K562 (cell line): ENCODE measurements around the gene TTC21A. TPM values are rescaled to one million over a fixed set of nuclear protein-coding genes. Genes with fewer than 3 reads are reported as not detected.

Experiments
- CXXC5 ChIP-seq: fragments of 250-450 bp; sonication (Bioruptor Pico); IDR thresholded peaks from 2 replicates; pipeline ENCODE4 v1.8.0; 2022; ENCODE audit warnings: inconsistent platforms, mild to moderate bottlenecking, moderate library complexity
- DIDO1 ChIP-seq: fragments of 450-650 bp; IDR thresholded peaks from 2 replicates; pipeline ENCODE4 v1.6.1; 2016; ENCODE audit warnings: low read depth, missing biosample characterization, missing genetic modification characterization
- EWSR1 ChIP-seq: fragments of 450-650 bp; IDR thresholded peaks from 2 replicates; pipeline ENCODE4 v1.6.1; 2018; ENCODE audit warnings: borderline replicate concordance, mild to moderate bottlenecking, low read depth, moderate library complexity; ENCODE audit not compliant: partially characterized antibody
- FOXP1 ChIP-seq: sonication (generic); formaldehyde crosslinking; IDR thresholded peaks from 2 replicates; pipeline ENCODE4 v1.8.0; 2022; ENCODE audit warnings: mild to moderate bottlenecking, missing genetic modification reagents
- GTF3C2 ChIP-seq: IDR thresholded peaks from 3 replicates; pipeline ENCODE4 v1.6.1; 2011; ENCODE audit warnings: borderline replicate concordance, mild to moderate bottlenecking, moderate library complexity; ENCODE audit not compliant: insufficient read length; ENCODE audit errors: extremely low read depth
- HMGN3 ChIP-seq: IDR thresholded peaks from 2 replicates; pipeline ENCODE4 v1.6.1; 2011; ENCODE audit warnings: borderline replicate concordance, low read depth, mild to moderate bottlenecking, mixed read lengths, low read length; ENCODE audit not compliant: insufficient read length; ENCODE audit errors: extremely low read depth
- KLF13 ChIP-seq: fragments of 450-650 bp; IDR thresholded peaks from 2 replicates; pipeline ENCODE4 v1.6.1; 2016; ENCODE audit warnings: missing genetic modification characterization, low read depth, mild to moderate bottlenecking, missing compliant biosample characterization, moderate library complexity, borderline replicate concordance
- NR2C2 ChIP-seq, 2 experiments: fragments of 200-800 bp in 1 of 2; sonication (Bioruptor generic) in 1 of 2; sonication (generic) in 1 of 2; formaldehyde crosslinking in 1 of 2; IDR thresholded peaks; 2 replicates each; pipeline versions ENCODE4 v1.6.1 to v1.8.0; 2016 to 2022; ENCODE audit warnings: mild to moderate bottlenecking in 1 of 2, missing compliant biosample characterization in 1 of 2, missing genetic modification characterization in 1 of 2, missing genetic modification reagents in 1 of 2
- NR4A1 ChIP-seq, 2 experiments: fragments of 250-450 bp in 1 of 2; fragments of 450-650 bp in 1 of 2; sonication (Bioruptor Pico) in 1 of 2; IDR thresholded peaks; 2 replicates each; pipeline versions ENCODE4 v1.4.0 to v1.6.1; 2016 to 2020; ENCODE audit warnings: mild to moderate bottlenecking in 2 of 2, missing compliant biosample characterization in 1 of 2, missing genetic modification characterization in 1 of 2, moderate library complexity in 1 of 2
- RAD21 ChIP-seq, 2 experiments: fragments of 250-450 bp in 1 of 2; fragments of 450-650 bp in 1 of 2; sonication (Bioruptor Pico) in 1 of 2; formaldehyde crosslinking in 1 of 2; IDR thresholded peaks in 1 of 2; conservative IDR thresholded peaks in 1 of 2; 2 replicates each; pipeline versions ENCODE4 v1.4.0 to v1.8.0; 2020 to 2022; ENCODE audit warnings: mild to moderate bottlenecking in 2 of 2, moderate library complexity in 1 of 2
- SMARCA5 ChIP-seq: fragments of 450-650 bp; IDR thresholded peaks from 2 replicates; pipeline ENCODE4 v1.6.1; 2016
- SREBF1 ChIP-seq: fragments of 150-350 bp; IDR thresholded peaks from 2 replicates; pipeline ENCODE4 v1.6.1; 2014; ENCODE audit warnings: antibody characterized with exemption, low read depth, low read length, borderline replicate concordance
- STAT6 ChIP-seq: sonication (generic); formaldehyde crosslinking; IDR thresholded peaks from 2 replicates; pipeline ENCODE4 v1.8.1; 2023; ENCODE audit warnings: mild to moderate bottlenecking, missing genetic modification reagents
- TARDBP ChIP-seq: fragments of 450-650 bp; IDR thresholded peaks from 2 replicates; pipeline ENCODE4 v1.6.1; 2016
- TSC22D4 ChIP-seq: fragments of 450-650 bp; IDR thresholded peaks from 2 replicates; pipeline ENCODE4 v1.6.1; 2016; ENCODE audit warnings: missing genetic modification characterization, missing biosample characterization, control low read depth
- ZBTB43 ChIP-seq: sonication (generic); formaldehyde crosslinking; IDR thresholded peaks from 2 replicates; pipeline ENCODE4 v1.8.0; 2023; ENCODE audit warnings: mild to moderate bottlenecking, missing genetic modification reagents
- ZBTB9 ChIP-seq: fragments of 450-650 bp; formaldehyde crosslinking; IDR thresholded peaks from 2 replicates; pipeline ENCODE4 v1.4.0; 2020; ENCODE audit warnings: mild to moderate bottlenecking, moderate library complexity
- ZNF23 ChIP-seq: fragments of 250-450 bp; sonication (Bioruptor Pico); IDR thresholded peaks from 2 replicates; pipeline ENCODE4 v1.4.0; 2020; ENCODE audit warnings: mild to moderate bottlenecking
- polyA plus RNA-seq, 8 experiments: library from polyadenylated mRNA; depleted of rRNA in 4 of 8; stranded (reverse) in 5 of 8; unstranded in 3 of 8; fragments of >200 nt; fragmentation: Nextera tagmentation in 2 of 8; fragmentation: Illumina TruSeq in 1 of 8; extraction: Ambion mirVana in 2 of 8; extraction: Trizol in 1 of 8; gene quantifications; 2 replicates each; pipeline versions ENCODE4 v1.2.1 to v1.2.3, GENCODE V29; 2011 to 2014; ENCODE audit warnings: inconsistent platforms in 1 of 8, missing spikeins in 1 of 8
- total RNA-seq, 7 experiments: library from RNA; depleted of rRNA in 6 of 7; stranded (reverse); fragments of >200 nt in 6 of 7; fragmentation: Illumina TruSeq in 2 of 7; extraction: Trizol in 2 of 7; gene quantifications; 2 replicates each; pipeline versions ENCODE4 v1.2.1 to v1.2.3, GENCODE V29; 2011 to 2021; ENCODE audit warnings: low replicate concordance in 1 of 7

TTC21A gene
- total and polyA plus RNA-seq, 9 of the 15 experiments (the other 6 are each of a cell fraction or from before 2014, with no cell fraction given) = 0.22 to 1.4 (median 0.70) TPM

- TF ChIP-seq STAT6 (CRISPR knock-in tag) = no peak
- no peak for TF ChIP-seq RAD21 (CRISPR knock-in tag; conservative IDR thresholded peaks at IDR 0.05 in 1 of 2, IDR thresholded peaks at IDR 0.05 in 1 of 2)
- no peak for TF ChIP-seq TARDBP
- TF ChIP-seq SMARCA5 = no peak
- 0 out of 2 replicates have a peak, but pooled peaks have one; percentile 34 for TF ChIP-seq ZBTB9 (CRISPR knock-in tag)
- no peak for TF ChIP-seq HMGN3
- no peak for TF ChIP-seq SREBF1
- no peak for TF ChIP-seq ZBTB43 (CRISPR knock-in tag)
- no peak for TF ChIP-seq KLF13 (tag)
- TF ChIP-seq CXXC5 (CRISPR knock-in tag) = peak; percentile 28
- no peak for TF ChIP-seq NR4A1 (CRISPR knock-in tag; IDR thresholded peaks at IDR 0.05)
- TF ChIP-seq NR4A1 (tag; IDR thresholded peaks at IDR 0.05) = peak; percentile 52; the same call in 1 of the 2 replicates
- TF ChIP-seq DIDO1 = no peak
- no peak for TF ChIP-seq FOXP1
- no peak for TF ChIP-seq TSC22D4 (tag)
- no peak for TF ChIP-seq GTF3C2
- no peak for TF ChIP-seq NR2C2 (CRISPR knock-in tag; IDR thresholded peaks at IDR 0.05)
- TF ChIP-seq NR2C2 (tag; IDR thresholded peaks at IDR 0.05) = peak; percentile 89
- TF ChIP-seq EWSR1 = no peak
- no peak for TF ChIP-seq ZNF23
These were observed 68.7 kb downstream of the TTC21A start (continued) for GRCh38 chr3:39176025-39176714.
